ENCODE results near the gene RNF145. TPM values are rescaled to one million over a fixed set of nuclear protein-coding genes. Genes with fewer than 3 reads are reported as not detected.

RNF145 gene, protein sequence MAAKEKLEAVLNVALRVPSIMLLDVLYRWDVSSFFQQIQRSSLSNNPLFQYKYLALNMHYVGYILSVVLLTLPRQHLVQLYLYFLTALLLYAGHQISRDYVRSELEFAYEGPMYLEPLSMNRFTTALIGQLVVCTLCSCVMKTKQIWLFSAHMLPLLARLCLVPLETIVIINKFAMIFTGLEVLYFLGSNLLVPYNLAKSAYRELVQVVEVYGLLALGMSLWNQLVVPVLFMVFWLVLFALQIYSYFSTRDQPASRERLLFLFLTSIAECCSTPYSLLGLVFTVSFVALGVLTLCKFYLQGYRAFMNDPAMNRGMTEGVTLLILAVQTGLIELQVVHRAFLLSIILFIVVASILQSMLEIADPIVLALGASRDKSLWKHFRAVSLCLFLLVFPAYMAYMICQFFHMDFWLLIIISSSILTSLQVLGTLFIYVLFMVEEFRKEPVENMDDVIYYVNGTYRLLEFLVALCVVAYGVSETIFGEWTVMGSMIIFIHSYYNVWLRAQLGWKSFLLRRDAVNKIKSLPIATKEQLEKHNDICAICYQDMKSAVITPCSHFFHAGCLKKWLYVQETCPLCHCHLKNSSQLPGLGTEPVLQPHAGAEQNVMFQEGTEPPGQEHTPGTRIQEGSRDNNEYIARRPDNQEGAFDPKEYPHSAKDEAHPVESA
- total RNA-seq (10 to 100 TPM; 57.7 to 90.7 (median 72.6) TPM), polyA plus RNA-seq (10 to 100 TPM; 27.6 to 40.0 (median 36.5) TPM)
- long read RNA-seq, donor 1, transcript RNF145-202 (11 exons, 3,613 nt) = major isoform, 5 of 21 reads
- long read RNA-seq, donor 1, partial matches to known transcripts = 11 of 21 reads
- long read RNA-seq, donor 1, other reads (novel, unspliced or antisense) = 0 of 21 reads
- long read RNA-seq, donor 2, transcript RNF145-204 (2 exons, 1,940 nt) = major isoform, 6 of 11 reads
- long read RNA-seq, donor 2, partial matches to known transcripts = 0 of 11 reads
- long read RNA-seq, donor 2, other reads (novel, unspliced or antisense) = 0 of 11 reads

DNA sequence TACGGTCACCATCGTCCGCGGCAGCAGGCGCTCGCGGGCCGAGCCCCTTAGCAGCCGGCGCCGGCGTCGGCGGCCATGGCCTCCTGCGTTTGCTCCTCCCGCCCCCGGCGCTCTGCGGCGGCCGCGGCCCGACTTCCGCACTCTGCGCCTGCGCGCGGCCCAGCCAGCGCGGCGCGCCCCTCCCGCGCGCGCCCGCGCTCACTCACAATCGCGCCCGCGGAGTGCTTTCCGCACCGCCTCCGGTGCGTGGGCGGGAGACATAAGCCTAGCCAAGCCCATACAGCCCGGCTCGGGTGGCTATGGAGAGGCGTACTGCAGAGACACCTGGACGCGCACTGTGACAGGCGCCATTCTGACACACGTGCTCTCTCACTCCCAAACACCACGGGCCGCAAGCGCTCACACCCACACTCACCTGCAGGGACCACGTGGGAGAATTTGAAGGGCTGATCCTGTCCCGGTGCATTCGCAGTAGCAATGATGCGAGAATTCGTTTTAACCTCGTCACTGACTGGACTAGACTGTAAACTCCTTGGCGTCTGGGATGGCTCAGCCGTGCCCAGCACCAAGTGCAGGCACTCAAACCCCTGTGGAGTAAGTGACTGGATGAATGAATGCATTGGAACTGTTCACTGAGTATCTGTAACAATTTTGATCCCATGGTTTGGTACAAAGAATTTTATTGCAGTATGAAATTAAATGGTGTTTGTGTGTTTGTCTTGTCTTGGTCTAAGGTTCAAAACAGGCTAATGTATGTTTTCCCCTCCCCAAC is at the start of gene RNF145:
Gene RNF145, minus strand, starts transcription at position 116 of the 772 bp plus-strand sequence. CDS start 5,936 bp downstream, outside the sequence.
- WGBS, 5 donors = 1 to 3% (median 1%) methylated on average over 44 to 65 of the region's 65 CpGs
- intact Hi-C loops (cut with DNase I; ENCODE audit: low total_unique reads) = loop anchor here (5.0 kb wide), 1 partner anchor 53 kb away; the partner anchor contains the start of gene UBLCP1

DNA sequence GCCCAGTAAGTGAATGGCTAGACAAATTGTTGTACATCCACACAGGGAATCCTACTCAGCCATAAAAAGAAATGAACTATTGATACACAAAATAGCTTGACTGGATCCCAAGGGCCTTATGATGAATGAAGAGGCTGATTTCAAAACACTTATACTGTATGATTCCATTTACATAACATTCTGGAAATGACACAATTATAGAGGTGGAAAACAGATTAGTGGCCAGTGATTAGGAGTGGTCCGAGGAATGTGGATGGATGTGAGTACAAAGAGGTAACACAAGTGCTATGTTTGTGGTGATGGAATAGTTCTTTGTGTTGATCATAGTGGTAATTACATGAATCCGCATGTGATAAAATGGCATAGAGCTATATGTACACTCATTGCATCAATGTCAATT is 49.0 kb upstream of the RNF145 start:
- no peak for TF ChIP-seq POLR2A (IDR thresholded peaks at IDR 0.05)
- TF ChIP-seq, protein P1, sequence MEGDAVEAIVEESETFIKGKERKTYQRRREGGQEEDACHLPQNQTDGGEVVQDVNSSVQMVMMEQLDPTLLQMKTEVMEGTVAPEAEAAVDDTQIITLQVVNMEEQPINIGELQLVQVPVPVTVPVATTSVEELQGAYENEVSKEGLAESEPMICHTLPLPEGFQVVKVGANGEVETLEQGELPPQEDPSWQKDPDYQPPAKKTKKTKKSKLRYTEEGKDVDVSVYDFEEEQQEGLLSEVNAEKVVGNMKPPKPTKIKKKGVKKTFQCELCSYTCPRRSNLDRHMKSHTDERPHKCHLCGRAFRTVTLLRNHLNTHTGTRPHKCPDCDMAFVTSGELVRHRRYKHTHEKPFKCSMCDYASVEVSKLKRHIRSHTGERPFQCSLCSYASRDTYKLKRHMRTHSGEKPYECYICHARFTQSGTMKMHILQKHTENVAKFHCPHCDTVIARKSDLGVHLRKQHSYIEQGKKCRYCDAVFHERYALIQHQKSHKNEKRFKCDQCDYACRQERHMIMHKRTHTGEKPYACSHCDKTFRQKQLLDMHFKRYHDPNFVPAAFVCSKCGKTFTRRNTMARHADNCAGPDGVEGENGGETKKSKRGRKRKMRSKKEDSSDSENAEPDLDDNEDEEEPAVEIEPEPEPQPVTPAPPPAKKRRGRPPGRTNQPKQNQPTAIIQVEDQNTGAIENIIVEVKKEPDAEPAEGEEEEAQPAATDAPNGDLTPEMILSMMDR (IDR thresholded peaks at IDR 0.05 in 8 of 11, conservative IDR thresholded peaks at IDR 0.05 in 3 of 11) = no peak
- TF ChIP-seq POLR2AphosphoS5 (IDR thresholded peaks at IDR 0.05) = no peak
- Histone ChIP-seq H3K36me3 (no peaks in the 10 kb centered on the region), H3K27ac (no peak overlapping the region), H3K9me3 (no peaks in the 10 kb centered on the region), H3K27me3 (replicated peaks in 1 of 7) (peaks cover 0 to 4% (median 0%) of the 10 kb centered on the region in 7 donors), H3K4me3 (no peak overlapping the region), H3K4me1 (peaks cover 0 to 11% (median 7%) of the 10 kb centered on the region in 6 donors)
- no peak for DNase-seq
- 93 to 100% (median 96%) methylated on average over 2 of the region's 2 CpGs for WGBS, 5 donors
- intact Hi-C loops (cut with DNase I; ENCODE audit: low total_unique reads) = no loop called here

More for the DNA sequence above, at the start of gene RNF145:
- peak within 1 kb of the TSS; percentile 78 to 97 (median 88) for H3K4me3 ChIP-seq
- DNase-seq = peak; percentile 98
- H3K27me3 ChIP-seq (replicated peaks in 1 of 7) = no peaks in the 10 kb centered on the region
- TF ChIP-seq, protein P1 (IDR thresholded peaks at IDR 0.05 in 8 of 11, conservative IDR thresholded peaks at IDR 0.05 in 3 of 11) = peak in 1 of 11 experiments; percentile 14
- TF ChIP-seq POLR2AphosphoS5 (IDR thresholded peaks at IDR 0.05) = peak; percentile 83 to 88 (median 87)
- TF ChIP-seq POLR2A (IDR thresholded peaks at IDR 0.05) = peak in 1 of 3 donors; percentile 25
- peaks cover 20 to 71% (median 51%) of the 10 kb centered on the region in 6 donors for H3K4me1 ChIP-seq
- no peaks in the 10 kb centered on the region for H3K36me3 ChIP-seq
- peak within 1 kb of the TSS; percentile 94 to 99 (median 97) for H3K27ac ChIP-seq
- no peaks in the 10 kb centered on the region for H3K9me3 ChIP-seq

DNA sequence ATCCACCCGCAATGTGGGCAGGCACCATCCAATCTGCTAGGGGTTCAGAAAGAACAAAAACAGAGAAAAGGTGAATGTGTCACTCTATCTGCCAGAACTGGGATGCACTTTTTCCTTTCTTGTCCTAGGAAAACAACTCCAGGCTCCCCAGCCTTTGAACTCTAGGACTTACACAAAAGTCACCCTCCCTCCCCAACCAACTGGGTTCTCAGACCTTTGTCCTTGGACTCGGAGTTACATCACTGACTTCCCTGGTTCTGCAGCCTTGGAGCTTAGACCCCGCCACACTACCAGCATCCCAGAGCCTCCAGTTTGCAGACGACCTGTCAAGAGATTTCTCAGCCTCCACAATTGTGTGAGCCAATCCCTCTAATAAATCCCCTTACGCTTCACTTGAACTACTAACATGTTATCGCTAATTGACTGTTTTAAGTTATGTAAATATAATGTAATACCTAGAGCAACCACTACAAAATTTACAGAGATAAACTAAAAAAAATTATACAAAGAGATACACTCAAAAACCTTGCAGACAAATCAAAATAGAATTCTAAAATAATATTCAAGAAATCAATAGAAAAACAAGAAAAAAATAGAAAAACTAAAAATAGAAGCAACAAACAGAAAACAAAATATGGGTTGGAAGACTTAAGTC is 48.4 kb upstream of the RNF145 start:
- TF ChIP-seq, protein P1 (IDR thresholded peaks at IDR 0.05 in 8 of 11, conservative IDR thresholded peaks at IDR 0.05 in 3 of 11) = no peak
- TF ChIP-seq POLR2A (IDR thresholded peaks at IDR 0.05) = no peak
- TF ChIP-seq POLR2AphosphoS5 (IDR thresholded peaks at IDR 0.05) = no peak
- no peaks in the 10 kb centered on the region for H3K36me3 ChIP-seq
- no peaks in the 10 kb centered on the region for H3K9me3 ChIP-seq
- H3K4me1 ChIP-seq = peaks cover 0 to 10% (median 7%) of the 10 kb centered on the region in 6 donors
- H3K27me3 ChIP-seq (replicated peaks in 1 of 7) = peaks cover 0 to 4% (median 0%) of the 10 kb centered on the region in 7 donors
- no peak overlapping the region for H3K4me3 ChIP-seq
- WGBS, 5 donors = 78 to 87% (median 84%) methylated on average over 6 of the region's 6 CpGs
- intact Hi-C loops (cut with DNase I; ENCODE audit: low total_unique reads) = no loop called here
- H3K27ac ChIP-seq = no peak overlapping the region
- no peak for DNase-seq

Data from spleen (tissue), 13 donors.